AG10803 (cell line): Measurements from ENCODE around the gene TMEM108.

Source experiments
- DNase-seq: peaks from one replicate; pipeline ENCODE4 v3.0.0; 2010; ENCODE audit warnings: low read depth
- H3K4me3 ChIP-seq: 2 replicates; pipeline ENCODE4 v1.5.1; 2011; ENCODE audit warnings: mild to moderate bottlenecking, low read length, control low read depth
- TF ChIP-seq, protein P1 (sequence below): conservative IDR thresholded peaks from 2 replicates; pipeline ENCODE4 v1.5.1; 2011; ENCODE audit warnings: mild to moderate bottlenecking, low read length, control low read depth, inconsistent platforms

The TMEM108 gene

DNA sequence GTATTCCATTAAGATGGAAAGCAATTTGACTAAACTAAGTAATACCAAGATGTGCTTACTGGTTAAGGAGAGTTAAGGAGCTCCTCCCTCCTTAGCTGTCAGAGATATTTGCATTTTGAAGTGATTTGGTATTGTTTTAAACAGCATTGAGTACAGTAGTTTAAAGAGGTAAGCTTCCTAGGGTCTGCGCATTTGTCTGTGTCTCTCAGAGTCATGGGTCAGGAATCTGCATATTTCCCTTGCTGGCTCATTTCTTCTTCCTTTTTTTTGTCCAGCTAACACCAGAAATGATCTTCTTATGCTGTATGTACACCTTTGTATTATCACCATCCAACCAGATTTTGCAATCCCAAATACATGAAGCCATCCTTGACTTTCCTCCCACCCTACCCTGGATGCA, 198.7 kb downstream of the TMEM108 start:
- H3K4me3 ChIP-seq, result no peak overlapping the region
- TF ChIP-seq, protein P1, sequence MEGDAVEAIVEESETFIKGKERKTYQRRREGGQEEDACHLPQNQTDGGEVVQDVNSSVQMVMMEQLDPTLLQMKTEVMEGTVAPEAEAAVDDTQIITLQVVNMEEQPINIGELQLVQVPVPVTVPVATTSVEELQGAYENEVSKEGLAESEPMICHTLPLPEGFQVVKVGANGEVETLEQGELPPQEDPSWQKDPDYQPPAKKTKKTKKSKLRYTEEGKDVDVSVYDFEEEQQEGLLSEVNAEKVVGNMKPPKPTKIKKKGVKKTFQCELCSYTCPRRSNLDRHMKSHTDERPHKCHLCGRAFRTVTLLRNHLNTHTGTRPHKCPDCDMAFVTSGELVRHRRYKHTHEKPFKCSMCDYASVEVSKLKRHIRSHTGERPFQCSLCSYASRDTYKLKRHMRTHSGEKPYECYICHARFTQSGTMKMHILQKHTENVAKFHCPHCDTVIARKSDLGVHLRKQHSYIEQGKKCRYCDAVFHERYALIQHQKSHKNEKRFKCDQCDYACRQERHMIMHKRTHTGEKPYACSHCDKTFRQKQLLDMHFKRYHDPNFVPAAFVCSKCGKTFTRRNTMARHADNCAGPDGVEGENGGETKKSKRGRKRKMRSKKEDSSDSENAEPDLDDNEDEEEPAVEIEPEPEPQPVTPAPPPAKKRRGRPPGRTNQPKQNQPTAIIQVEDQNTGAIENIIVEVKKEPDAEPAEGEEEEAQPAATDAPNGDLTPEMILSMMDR, result no peak

DNA sequence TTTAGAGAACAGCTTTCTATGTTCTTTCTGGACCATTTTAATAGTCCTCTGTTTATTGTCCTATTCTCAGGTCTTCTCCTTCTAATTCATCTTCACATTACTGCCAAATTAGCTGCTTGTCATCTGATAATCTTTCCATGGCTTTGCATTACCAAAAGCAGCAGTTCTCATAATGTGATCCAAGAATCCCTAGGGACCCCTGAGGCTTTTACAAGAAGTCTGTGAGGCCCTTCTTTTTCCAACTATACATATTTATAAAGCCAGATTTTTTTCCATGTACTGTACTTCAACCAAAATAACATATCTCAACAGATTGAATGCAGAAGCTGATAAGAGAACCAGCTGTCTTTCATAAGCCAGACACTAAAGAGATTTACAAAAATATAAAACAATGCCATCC, 199.2 kb downstream of the TMEM108 start:
- H3K4me3 ChIP-seq, result no peak overlapping the region
- TF ChIP-seq, protein P1, result no peak
- no peak for DNase-seq

More for the DNA sequence above, 198.7 kb downstream of the TMEM108 start:
- no peak for DNase-seq

DNA sequence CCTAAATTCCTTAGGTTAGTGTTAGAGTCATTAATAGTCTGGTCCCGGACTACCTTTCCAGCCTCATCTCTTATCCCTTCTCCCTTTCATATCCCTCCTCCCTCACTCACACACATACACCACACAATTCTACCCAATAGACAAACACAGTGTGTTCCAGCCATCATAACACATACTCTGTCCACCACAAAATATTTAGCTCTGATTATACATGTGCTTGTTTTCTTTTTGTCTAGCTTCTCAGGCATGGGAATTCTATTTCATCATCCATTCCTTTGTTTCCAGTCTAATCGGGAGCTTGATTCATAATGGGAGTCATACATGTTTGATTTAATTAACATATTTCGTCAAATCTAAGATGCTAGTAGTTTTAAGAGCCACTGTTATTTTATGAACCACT, 199.8 kb downstream of the TMEM108 start:
- H3K4me3 ChIP-seq, result no peak overlapping the region
- TF ChIP-seq, protein P1, result no peak
- peak; percentile 6 for DNase-seq

DNA sequence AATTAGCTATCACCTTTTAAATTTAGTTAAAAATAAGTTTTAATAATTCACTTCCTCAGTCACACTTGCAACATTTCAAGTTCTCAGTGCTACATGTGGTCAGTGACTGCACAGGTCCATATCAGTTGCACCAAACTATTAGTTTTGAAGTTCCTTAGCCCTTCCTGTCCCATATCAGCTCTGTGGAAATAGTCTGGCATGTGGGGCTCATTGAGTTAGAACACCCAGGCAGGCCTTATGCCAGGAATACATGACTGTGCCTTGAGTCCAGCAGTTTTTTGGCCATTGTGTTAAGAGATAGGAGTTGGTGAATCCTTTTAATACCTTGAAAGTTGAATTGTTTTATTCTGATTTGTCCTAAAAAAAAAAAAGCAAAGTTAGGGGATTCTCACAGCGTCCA, 207.9 kb downstream of the TMEM108 start:
- H3K4me3 ChIP-seq, result no peak overlapping the region
- DNase-seq, result no peak
- TF ChIP-seq, protein P1, result no peak

DNA sequence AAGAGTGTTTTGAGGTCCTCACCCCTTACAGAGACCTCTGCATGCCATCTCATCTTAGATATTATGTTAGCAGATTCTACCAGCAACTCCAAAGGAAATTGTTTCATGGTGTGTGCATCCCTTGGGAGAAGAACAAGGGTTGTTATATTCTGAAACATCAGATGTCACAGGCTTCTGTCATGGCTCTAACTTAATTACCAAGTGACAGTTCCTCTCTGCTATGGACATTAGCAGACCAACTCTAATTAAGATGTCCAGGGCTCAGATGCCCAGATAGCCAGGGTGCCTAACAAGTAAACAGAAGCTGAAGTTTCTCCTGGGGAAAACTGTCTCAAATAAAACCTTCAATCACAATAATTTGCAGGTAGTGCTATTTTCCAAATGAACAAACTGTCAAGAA, 208.6 kb downstream of the TMEM108 start:
- TF ChIP-seq, protein P1, result no peak
- H3K4me3 ChIP-seq, result no peak overlapping the region
- no peak for DNase-seq

DNA sequence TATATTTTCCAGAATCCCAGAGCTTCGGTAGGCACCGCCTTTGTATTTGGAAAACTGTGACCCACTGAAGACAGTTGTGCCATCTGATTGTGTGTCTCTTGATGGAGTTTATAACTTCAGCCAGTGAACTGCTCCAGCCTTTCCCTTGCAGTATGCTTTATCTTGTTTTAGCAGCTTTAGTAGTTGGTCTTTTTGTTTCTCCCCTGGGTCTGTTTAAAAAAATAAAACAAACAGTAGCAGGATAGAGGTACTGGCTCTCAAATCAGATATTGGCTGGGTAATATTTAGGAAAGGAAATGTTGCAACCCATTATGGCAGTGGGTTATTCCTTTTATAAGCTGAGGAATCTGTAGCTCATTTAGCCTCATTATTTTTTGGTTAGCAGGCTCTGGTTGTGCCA, 210.2 kb downstream of the TMEM108 start:
- TF ChIP-seq, protein P1, result no peak
- H3K4me3 ChIP-seq, result no peak overlapping the region
- DNase-seq, result no peak

DNA sequence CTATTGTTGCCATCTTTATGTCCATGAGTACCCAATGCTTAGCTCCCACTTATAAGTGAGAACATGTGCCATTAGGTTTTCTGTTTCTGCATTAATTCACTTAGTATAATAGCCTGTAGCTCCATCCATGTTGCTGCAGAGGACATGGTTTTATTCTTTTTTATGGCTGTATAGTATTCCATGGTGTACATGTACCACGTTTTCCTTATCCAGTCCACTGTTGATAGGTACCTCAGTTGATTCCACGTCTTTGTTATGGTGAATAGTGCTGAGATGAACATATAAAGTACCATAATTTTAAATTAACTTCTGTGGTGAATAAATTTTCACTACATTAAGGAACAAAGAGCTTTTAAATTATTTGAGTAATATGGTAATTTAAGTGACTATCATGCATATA, 211.3 kb downstream of the TMEM108 start:
- no peak overlapping the region for H3K4me3 ChIP-seq
- TF ChIP-seq, protein P1, result no peak
- no peak for DNase-seq
